SK-N-SH treated with all-trans-retinoic acid at 6 μM for 48 hours (cell line): Measurements from ENCODE around the gene PGAM1.
"Not testable (repeated sequence)": the region's sequence is repeated elsewhere in the genome, so short reads cannot be mapped to it uniquely, and the experiment has no call there.

ENCODE experiments used
- ATAC-seq: fragments of 200-7000 bp; cut with Tn5 transposase; 3 replicates; pipeline ENCODE4 v1.9.1; 2020; ENCODE audit warnings: mild to moderate bottlenecking, moderate library complexity
- ARNTL ChIP-seq: fragments of 450-650 bp; formaldehyde crosslinking; IDR thresholded peaks from 2 replicates; pipeline ENCODE4 v1.5.0; 2020; ENCODE audit warnings: low read depth, mild to moderate bottlenecking, moderate library complexity, borderline replicate concordance
- BACH2 ChIP-seq: fragments of 250-450 bp; sonication (Bioruptor Pico); IDR thresholded peaks from 2 replicates; pipeline ENCODE4 v1.9.0; 2021; ENCODE audit warnings: mild to moderate bottlenecking, borderline replicate concordance
- CSDC2 ChIP-seq: fragments of 250-450 bp; sonication (Bioruptor Pico); IDR thresholded peaks from 2 replicates; pipeline ENCODE4 v1.5.0; 2020; ENCODE audit warnings: mild to moderate bottlenecking, moderate library complexity
- ESRRG ChIP-seq: fragments of 250-450 bp; sonication (Bioruptor Pico); IDR thresholded peaks from 2 replicates; pipeline ENCODE4 v1.6.1; 2021; ENCODE audit warnings: mild to moderate bottlenecking
- ISL1 ChIP-seq: fragments of 250-450 bp; sonication (Bioruptor Pico); IDR thresholded peaks from 2 replicates; pipeline ENCODE4 v2.1.2; 2022; ENCODE audit warnings: mild to moderate bottlenecking, moderate library complexity
- OSR1 ChIP-seq: fragments of 250-450 bp; sonication (Bioruptor Pico); IDR thresholded peaks from 2 replicates; pipeline ENCODE4 v1.8.0; 2022; ENCODE audit warnings: moderate library complexity, mild to moderate bottlenecking, inconsistent platforms
- PATZ1 ChIP-seq: fragments of 250-450 bp; sonication (Bioruptor Pico); IDR thresholded peaks from 2 replicates; pipeline ENCODE4 v1.8.0; 2020; ENCODE audit warnings: mild to moderate bottlenecking, moderate library complexity, borderline replicate concordance
- PPARA ChIP-seq: fragments of 250-450 bp; sonication (Bioruptor Pico); IDR thresholded peaks from 2 replicates; pipeline ENCODE4 v1.5.0; 2020; ENCODE audit warnings: mild to moderate bottlenecking, borderline replicate concordance
- RARB ChIP-seq: fragments of 250-450 bp; sonication (Bioruptor Pico); IDR thresholded peaks from 2 replicates; pipeline ENCODE4 v1.8.0; 2021; ENCODE audit warnings: mild to moderate bottlenecking, moderate library complexity
- SNAI2 ChIP-seq: fragments of 250-450 bp; sonication (Bioruptor Pico); IDR thresholded peaks from 2 replicates; pipeline ENCODE4 v1.5.0; 2020; ENCODE audit warnings: mild to moderate bottlenecking, moderate library complexity
- TOX ChIP-seq: fragments of 250-450 bp; sonication (Bioruptor Pico); IDR thresholded peaks from 2 replicates; pipeline ENCODE4 v1.8.0; 2021; ENCODE audit warnings: mild to moderate bottlenecking, moderate library complexity, borderline replicate concordance
- ZC3H10 ChIP-seq: fragments of 250-450 bp; sonication (Bioruptor Pico); IDR thresholded peaks from 2 replicates; pipeline ENCODE4 v1.5.1; 2021; ENCODE audit warnings: mild to moderate bottlenecking, moderate library complexity
- ZFP3 ChIP-seq: fragments of 250-450 bp; sonication (Bioruptor Pico); IDR thresholded peaks from 2 replicates; pipeline ENCODE4 v1.5.0; 2020; ENCODE audit warnings: mild to moderate bottlenecking, moderate library complexity
- ZFP30 ChIP-seq: fragments of 450-650 bp; formaldehyde crosslinking; IDR thresholded peaks from 2 replicates; pipeline ENCODE4 v1.5.0; 2022; ENCODE audit warnings: mild to moderate bottlenecking, moderate library complexity
- ZNF565 ChIP-seq: fragments of 450-650 bp; formaldehyde crosslinking; conservative IDR thresholded peaks from 2 replicates; pipeline ENCODE4 v1.5.0; 2020; ENCODE audit warnings: low read depth, mild to moderate bottlenecking, moderate library complexity
- ZNF70 ChIP-seq: fragments of 450-650 bp; formaldehyde crosslinking; IDR thresholded peaks from 2 replicates; pipeline ENCODE4 v1.5.0; 2020; ENCODE audit warnings: mild to moderate bottlenecking, moderate library complexity
- ZNF8 ChIP-seq: fragments of 450-650 bp; formaldehyde crosslinking; IDR thresholded peaks from 2 replicates; pipeline ENCODE4 v1.5.0; 2020; ENCODE audit warnings: mild to moderate bottlenecking, moderate library complexity
- TF ChIP-seq, protein P1 (sequence below): fragments of 250-450 bp; sonication (Bioruptor Pico); IDR thresholded peaks from 2 replicates; pipeline ENCODE4 v1.5.1; 2021; ENCODE audit warnings: mild to moderate bottlenecking, moderate library complexity
- TF ChIP-seq, protein P2 (sequence below): fragments of 250-450 bp; sonication (Bioruptor Pico); IDR thresholded peaks from 2 replicates; pipeline ENCODE4 v1.8.0; 2021; ENCODE audit warnings: low read depth, mild to moderate bottlenecking, moderate library complexity, borderline replicate concordance

Gene PGAM1

GRCh38 chr10:97475936-97476594 is 50.1 kb downstream of the PGAM1 start:
- TF ChIP-seq, protein P1, sequence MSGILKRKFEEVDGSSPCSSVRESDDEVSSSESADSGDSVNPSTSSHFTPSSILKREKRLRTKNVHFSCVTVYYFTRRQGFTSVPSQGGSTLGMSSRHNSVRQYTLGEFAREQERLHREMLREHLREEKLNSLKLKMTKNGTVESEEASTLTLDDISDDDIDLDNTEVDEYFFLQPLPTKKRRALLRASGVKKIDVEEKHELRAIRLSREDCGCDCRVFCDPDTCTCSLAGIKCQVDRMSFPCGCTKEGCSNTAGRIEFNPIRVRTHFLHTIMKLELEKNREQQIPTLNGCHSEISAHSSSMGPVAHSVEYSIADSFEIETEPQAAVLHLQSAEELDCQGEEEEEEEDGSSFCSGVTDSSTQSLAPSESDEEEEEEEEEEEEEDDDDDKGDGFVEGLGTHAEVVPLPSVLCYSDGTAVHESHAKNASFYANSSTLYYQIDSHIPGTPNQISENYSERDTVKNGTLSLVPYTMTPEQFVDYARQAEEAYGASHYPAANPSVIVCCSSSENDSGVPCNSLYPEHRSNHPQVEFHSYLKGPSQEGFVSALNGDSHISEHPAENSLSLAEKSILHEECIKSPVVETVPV (CRISPR knock-in tag): no peak
- no peak for TF ChIP-seq BACH2 (CRISPR knock-in tag)
- TF ChIP-seq, protein P2, sequence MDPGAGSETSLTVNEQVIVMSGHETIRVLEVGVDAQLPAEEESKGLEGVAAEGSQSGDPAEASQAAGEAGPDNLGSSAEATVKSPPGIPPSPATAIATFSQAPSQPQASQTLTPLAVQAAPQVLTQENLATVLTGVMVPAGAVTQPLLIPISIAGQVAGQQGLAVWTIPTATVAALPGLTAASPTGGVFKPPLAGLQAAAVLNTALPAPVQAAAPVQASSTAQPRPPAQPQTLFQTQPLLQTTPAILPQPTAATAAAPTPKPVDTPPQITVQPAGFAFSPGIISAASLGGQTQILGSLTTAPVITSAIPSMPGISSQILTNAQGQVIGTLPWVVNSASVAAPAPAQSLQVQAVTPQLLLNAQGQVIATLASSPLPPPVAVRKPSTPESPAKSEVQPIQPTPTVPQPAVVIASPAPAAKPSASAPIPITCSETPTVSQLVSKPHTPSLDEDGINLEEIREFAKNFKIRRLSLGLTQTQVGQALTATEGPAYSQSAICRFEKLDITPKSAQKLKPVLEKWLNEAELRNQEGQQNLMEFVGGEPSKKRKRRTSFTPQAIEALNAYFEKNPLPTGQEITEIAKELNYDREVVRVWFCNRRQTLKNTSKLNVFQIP (CRISPR knock-in tag): no peak
- no peak for ATAC-seq

- not testable (repeated sequence) for ATAC-seq
These were observed 53.4 kb downstream of the PGAM1 start for GRCh38 chr10:97479410-97479809.

DNA sequence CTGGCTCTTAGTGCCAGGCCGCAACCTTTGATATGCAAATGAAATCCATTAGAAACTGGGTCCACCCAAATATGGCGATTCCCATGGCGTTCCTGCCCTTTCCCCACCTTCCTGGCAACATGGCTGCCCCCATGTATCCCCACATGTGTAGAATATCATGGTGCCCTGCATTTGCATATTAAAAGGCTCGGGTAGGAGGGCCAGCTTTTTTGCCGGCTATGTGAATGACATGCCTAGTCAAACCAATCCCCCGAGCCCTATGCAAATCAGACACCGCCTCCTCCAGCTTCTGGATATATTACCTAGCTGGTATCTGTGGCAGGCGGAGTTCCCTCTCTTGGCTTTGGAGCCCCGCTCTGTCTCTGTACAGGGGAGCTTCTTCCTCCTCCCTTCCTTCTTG is 53.9 kb downstream of the PGAM1 start:
- no peak for ATAC-seq

GRCh38 chr10:97481071-97481470 is 55.1 kb downstream of the PGAM1 start:
- no peak for TF ChIP-seq OSR1 (CRISPR knock-in tag)
- no peak for ATAC-seq

More for the DNA sequence above, 53.9 kb downstream of the PGAM1 start:
- TF ChIP-seq ZNF70 (CRISPR knock-in tag) (no peak), ZNF8 (CRISPR knock-in tag) (no peak), ESRRG (CRISPR knock-in tag) (no peak), PATZ1 (CRISPR knock-in tag) (no peak), ARNTL (CRISPR knock-in tag) (no peak), ISL1 (no peak), BACH2 (CRISPR knock-in tag) (no peak), RARB (no peak), SNAI2 (CRISPR knock-in tag) (no peak), PPARA (no peak), TOX (CRISPR knock-in tag) (no peak), ZFP30 (CRISPR knock-in tag) (no peak), ZC3H10 (CRISPR knock-in tag) (no peak), ZFP3 (CRISPR knock-in tag) (no peak), CSDC2 (CRISPR knock-in tag) (no peak), ZNF565 (no peak)

DNA sequence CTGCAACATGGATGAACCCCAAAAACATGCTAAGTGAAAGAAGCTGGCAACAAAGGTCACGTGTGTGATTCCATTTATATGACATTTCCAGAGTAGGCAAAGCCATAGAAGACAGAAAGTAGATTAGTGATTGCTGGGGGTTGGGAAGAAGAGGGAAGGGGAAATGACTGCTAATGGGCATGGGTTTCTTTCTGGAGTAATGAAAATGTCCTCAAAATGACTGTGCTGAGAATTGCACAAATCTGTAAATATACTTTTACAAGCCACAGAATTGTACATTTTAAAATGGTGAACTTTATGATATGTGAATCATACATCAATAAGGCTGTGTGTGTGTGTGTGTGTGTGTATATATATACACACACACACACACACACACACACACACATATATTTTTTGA is 56.4 kb downstream of the PGAM1 start:
- ATAC-seq: no peak

More for the DNA sequence above, 56.4 kb downstream of the PGAM1 start:
- TF ChIP-seq ARNTL (CRISPR knock-in tag) (no peak), ZNF70 (CRISPR knock-in tag) (no peak), ZC3H10 (CRISPR knock-in tag) (no peak), OSR1 (CRISPR knock-in tag) (no peak), BACH2 (CRISPR knock-in tag) (no peak), TOX (CRISPR knock-in tag) (no peak)
- TF ChIP-seq, protein P1 (CRISPR knock-in tag): no peak
